HepG2 (cell line): ENCODE measurements around the gene ZNF593OS. TPM values are rescaled to one million over a fixed set of nuclear protein-coding genes. Genes with fewer than 3 reads are reported as not detected.

Experiments used
- JUND ChIP-seq: sonication (generic); formaldehyde crosslinking; IDR thresholded peaks from 2 replicates; pipeline ENCODE4 v1.8.0; 2022; ENCODE audit warnings: mild to moderate bottlenecking, missing genetic modification reagents
- RBAK ChIP-seq: sonication (generic); formaldehyde crosslinking; IDR thresholded peaks from 2 replicates; pipeline ENCODE4 v1.5.1; 2020; ENCODE audit warnings: mild to moderate bottlenecking, missing genetic modification reagents
- SUZ12 ChIP-seq: fragments of 150-350 bp; IDR thresholded peaks from 2 replicates; pipeline ENCODE4 v1.6.1; 2014; ENCODE audit warnings: low read depth, low read length
- ZFP36L2 ChIP-seq: sonication (generic); formaldehyde crosslinking; IDR thresholded peaks from 2 replicates; pipeline ENCODE4 v1.4.0; 2020; ENCODE audit warnings: missing genetic modification reagents
- ZNF143 ChIP-seq: sonication (generic); formaldehyde crosslinking; IDR thresholded peaks from 2 replicates; pipeline ENCODE4 v1.4.0; 2020; ENCODE audit warnings: missing genetic modification reagents
- ZNF160 ChIP-seq: sonication (generic); formaldehyde crosslinking; IDR thresholded peaks from 2 replicates; pipeline ENCODE4 v1.8.0; 2022; ENCODE audit warnings: mild to moderate bottlenecking, inconsistent platforms, missing genetic modification reagents
- ZNF205 ChIP-seq: IDR thresholded peaks from 2 replicates; pipeline ENCODE4 v1.6.1; 2018; ENCODE audit warnings: missing biosample characterization, missing genetic modification reagents
- polyA plus RNA-seq, 8 experiments: library from polyadenylated mRNA; depleted of rRNA in 3 of 8; stranded (reverse) in 7 of 8; unstranded in 1 of 8; fragments of >200 nt; fragmentation: Illumina TruSeq in 4 of 8; extraction: Trizol in 4 of 8; gene quantifications; 2 replicates each; pipeline versions ENCODE4 v1.2.1 to v1.2.3, GENCODE V29; 2011 to 2016; ENCODE audit warnings: low read depth in 4 of 8, missing spikeins in 1 of 8, mixed read lengths in 1 of 8; ENCODE audit not compliant: insufficient read depth in 1 of 8
- total RNA-seq, 5 experiments: library from RNA; depleted of rRNA; stranded (reverse); fragments of >200 nt; fragmentation: Illumina TruSeq; extraction: Trizol; gene quantifications; 2 replicates each; pipeline ENCODE4 v1.2.3, GENCODE V29; 2016; ENCODE audit warnings: low read depth in 1 of 5
- TF ChIP-seq, protein P1 (sequence below): sonication (generic); formaldehyde crosslinking; IDR thresholded peaks from 2 replicates; pipeline ENCODE4 v1.4.0; 2020; ENCODE audit warnings: missing genetic modification reagents
- TF ChIP-seq, protein P2 (sequence below): sonication (generic); formaldehyde crosslinking; IDR thresholded peaks from 2 replicates; pipeline ENCODE4 v1.5.0; 2020; ENCODE audit warnings: mild to moderate bottlenecking, missing genetic modification reagents, borderline replicate concordance
- TF ChIP-seq, protein P3 (sequence below): IDR thresholded peaks from 2 replicates; pipeline ENCODE4 v1.6.1; 2018; ENCODE audit warnings: missing genetic modification reagents, mild to moderate bottlenecking, missing compliant biosample characterization

The ZNF593OS gene
- total and polyA plus RNA-seq, 2 of the 13 experiments (the other 11 are each of a cell fraction or from before 2014, with no cell fraction given): not detected

DNA sequence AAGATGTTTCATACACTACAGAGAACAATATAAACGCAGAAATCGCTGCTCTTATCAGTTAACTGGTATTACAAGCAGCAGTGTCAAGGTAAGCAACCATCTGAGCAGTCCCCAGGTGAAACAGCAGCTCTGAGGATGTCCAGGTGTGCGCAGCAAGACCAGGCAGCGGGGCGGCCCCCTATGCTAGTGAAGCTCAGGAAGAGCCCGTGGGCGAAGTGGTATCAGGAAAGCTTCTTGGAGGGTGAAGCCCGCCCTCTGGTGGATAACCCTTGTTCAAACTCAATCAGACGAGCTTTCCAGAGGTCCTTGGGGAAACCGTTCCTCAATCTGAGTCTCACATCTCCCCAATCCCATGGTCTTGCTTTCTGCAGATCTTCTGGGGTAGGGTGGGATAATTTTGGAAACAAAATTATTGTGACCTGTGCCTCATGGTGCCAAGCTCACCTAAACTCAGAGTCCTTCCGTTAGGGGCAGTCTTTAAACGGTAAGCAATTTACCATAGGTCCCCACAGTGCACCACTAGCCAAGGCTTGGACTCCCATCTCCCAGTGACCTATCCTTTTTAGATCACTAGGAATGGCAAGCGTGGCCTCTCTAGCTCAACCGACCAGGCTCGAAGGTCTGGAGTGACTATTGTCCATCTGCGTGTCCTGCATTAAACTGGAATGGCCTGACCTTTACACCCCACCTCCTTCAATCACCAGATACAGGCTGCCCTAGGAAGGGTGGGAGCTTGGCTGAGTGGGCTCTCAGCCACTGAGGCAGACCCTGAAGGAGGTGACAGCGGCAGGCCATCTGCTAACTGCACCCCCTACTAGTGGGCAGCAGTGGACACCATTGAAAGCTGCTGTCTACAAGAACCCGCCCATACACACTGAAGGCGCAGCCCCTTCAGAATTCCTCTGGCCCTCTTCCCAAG, 26.3 kb downstream of the ZNF593OS start (continued):
- no peak for TF ChIP-seq JUND
- TF ChIP-seq ZNF143 (CRISPR knock-in tag): no peak
- no peak for TF ChIP-seq SUZ12
- TF ChIP-seq, protein P1, sequence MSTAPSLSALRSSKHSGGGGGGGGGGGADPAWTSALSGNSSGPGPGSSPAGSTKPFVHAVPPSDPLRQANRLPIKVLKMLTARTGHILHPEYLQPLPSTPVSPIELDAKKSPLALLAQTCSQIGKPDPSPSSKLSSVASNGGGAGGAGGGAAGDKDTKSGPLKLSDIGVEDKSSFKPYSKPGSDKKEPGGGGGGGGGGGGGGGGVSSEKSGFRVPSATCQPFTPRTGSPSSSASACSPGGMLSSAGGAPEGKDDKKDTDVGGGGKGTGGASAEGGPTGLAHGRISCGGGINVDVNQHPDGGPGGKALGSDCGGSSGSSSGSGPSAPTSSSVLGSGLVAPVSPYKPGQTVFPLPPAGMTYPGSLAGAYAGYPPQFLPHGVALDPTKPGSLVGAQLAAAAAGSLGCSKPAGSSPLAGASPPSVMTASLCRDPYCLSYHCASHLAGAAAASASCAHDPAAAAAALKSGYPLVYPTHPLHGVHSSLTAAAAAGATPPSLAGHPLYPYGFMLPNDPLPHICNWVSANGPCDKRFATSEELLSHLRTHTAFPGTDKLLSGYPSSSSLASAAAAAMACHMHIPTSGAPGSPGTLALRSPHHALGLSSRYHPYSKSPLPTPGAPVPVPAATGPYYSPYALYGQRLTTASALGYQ: no peak
- TF ChIP-seq ZFP36L2 (CRISPR knock-in tag): no peak
- TF ChIP-seq ZNF160 (CRISPR knock-in tag): no peak
- TF ChIP-seq ZNF205 (CRISPR knock-in tag): no peak
- TF ChIP-seq, protein P2, sequence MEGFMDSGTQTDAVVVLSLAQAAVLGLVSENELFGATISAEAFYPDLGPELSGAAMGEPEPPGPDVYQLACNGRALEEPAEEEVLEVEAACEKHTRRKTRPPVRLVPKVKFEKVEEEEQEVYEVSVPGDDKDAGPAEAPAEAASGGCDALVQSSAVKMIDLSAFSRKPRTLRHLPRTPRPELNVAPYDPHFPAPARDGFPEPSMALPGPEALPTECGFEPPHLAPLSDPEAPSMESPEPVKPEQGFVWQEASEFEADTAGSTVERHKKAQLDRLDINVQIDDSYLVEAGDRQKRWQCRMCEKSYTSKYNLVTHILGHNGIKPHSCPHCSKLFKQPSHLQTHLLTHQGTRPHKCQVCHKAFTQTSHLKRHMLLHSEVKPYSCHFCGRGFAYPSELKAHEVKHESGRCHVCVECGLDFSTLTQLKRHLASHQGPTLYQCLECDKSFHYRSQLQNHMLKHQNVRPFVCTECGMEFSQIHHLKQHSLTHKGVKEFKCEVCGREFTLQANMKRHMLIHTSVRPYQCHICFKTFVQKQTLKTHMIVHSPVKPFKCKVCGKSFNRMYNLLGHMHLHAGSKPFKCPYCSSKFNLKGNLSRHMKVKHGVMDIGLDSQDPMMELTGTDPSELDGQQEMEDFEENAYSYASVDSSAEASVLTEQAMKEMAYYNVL (CRISPR knock-in tag): no peak
- TF ChIP-seq RBAK (CRISPR knock-in tag): no peak
- TF ChIP-seq, protein P3, sequence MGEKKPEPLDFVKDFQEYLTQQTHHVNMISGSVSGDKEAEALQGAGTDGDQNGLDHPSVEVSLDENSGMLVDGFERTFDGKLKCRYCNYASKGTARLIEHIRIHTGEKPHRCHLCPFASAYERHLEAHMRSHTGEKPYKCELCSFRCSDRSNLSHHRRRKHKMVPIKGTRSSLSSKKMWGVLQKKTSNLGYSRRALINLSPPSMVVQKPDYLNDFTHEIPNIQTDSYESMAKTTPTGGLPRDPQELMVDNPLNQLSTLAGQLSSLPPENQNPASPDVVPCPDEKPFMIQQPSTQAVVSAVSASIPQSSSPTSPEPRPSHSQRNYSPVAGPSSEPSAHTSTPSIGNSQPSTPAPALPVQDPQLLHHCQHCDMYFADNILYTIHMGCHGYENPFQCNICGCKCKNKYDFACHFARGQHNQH (CRISPR knock-in tag): no peak
